Activated T-cell treated with anti-CD3 and anti-CD28 coated beads for 48 hours (primary cell): ENCODE data around the gene SLC9A5.

Source experiments
- DNase-seq: peaks from one replicate; pipeline ENCODE4 v3.0.0-alpha.2; 2020; ENCODE audit warnings: low read depth

SLC9A5 gene

GRCh38 chr16:67216612-67217490, 31.9 kb upstream of the SLC9A5 start:
- no peak for DNase-seq

DNA sequence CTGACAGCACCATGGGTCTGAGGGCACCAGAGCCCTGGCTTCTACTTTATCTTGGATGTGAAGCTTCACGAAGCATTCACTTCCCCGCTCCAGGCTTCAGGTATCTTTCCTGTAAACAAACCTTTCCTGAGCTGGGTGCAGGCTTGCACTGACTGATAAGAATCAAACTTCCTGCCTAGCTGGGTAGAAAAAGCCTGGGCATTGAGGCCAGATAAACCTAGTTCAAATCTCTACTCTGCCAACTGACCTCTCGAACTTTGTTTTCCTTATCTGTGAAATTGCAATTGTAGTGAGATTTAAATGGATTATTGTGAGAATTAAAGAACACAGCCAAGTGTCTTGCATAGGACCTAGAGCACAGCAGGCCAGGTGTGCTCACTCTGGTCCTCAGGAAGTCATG, 24.8 kb upstream of the SLC9A5 start:
- no peak for DNase-seq

DNA sequence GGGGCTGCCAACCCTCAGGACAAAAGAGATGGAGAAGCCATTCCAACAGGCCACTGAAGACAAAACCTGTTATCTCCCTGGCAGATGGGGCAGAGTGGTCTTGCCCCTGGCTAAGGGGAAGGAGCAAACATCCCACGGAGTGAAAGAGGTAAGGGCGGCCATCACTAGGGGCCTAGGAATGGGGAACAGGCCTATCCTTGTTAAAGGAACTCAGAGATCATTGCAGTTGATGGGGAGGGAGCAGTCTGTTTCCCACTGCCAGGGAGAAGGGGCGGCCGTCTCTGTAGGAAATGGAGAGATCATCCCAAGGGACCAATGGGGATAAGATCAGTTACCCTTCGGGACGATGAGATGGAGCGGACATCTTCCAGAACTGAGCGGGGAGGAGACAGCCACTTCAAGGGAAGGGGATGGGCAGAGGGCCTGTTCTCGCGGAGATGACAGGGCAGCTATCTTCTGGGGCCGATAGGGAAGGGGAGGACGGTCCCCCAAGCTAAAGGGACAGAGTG, 22.4 kb upstream of the SLC9A5 start:
- DNase-seq: no peak

- peak; percentile 98 for DNase-seq
These were observed 21.8 kb upstream of the SLC9A5 start, which contains the start of gene TMEM208 for GRCh38 chr16:67226804-67227566. Gene TMEM208, plus strand, starts transcription at chr16:67227130. Its CDS starts 89 bp downstream, at chr16:67227219.

DNA sequence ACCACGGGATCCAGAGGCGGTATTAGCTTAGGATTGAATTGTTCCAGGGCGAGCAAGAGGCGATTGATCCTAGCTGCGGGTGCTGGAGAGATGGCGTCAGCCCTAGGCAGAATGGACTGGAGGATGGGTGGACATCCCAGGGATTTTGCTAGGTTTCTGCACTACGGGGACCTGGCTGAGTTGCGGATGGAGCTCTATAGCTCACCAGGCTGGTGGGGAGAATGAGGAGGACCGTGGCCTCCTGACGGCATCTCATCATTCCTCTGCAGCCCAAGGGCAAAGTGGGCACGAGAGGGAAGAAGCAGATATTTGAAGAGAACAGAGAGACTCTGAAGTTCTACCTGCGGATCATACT, 21.2 kb upstream of the SLC9A5 start:
- DNase-seq: no peak

DNA sequence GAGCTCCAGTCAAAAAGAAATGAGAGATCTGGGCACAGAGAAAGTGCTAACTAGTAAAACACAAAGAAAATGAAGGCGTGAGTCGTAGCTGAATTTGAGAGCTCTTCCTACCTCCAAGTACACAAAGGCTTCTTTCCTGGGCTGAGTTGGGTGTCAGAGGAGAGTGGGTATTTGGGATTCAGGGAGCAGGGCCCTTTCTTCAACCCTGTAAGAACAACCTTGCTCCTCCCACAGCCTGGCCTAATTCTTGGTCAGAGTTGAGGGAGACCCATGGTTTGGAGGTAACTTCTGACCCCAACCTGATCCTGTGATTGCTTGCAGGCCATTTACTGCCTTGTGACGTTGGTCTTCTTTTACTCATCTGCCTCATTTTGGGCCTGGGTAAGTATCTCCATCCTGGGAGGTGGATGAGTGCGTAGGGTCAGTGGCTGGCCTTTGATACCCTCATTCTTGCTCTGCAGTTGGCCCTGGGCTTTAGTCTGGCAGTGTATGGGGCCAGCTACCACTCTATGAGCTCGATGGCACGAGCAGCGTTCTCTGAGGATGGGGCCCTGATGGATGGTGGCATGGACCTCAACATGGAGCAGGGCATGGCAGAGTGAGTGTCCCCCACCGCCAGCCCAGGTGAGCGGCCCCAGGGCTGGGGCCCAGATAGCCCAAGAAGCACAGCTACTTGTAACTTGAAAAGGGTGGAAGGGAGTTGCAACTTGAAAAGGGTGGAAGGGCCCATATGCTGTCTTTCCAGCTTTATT, 20.6 kb upstream of the SLC9A5 start:
- DNase-seq: no peak

DNA sequence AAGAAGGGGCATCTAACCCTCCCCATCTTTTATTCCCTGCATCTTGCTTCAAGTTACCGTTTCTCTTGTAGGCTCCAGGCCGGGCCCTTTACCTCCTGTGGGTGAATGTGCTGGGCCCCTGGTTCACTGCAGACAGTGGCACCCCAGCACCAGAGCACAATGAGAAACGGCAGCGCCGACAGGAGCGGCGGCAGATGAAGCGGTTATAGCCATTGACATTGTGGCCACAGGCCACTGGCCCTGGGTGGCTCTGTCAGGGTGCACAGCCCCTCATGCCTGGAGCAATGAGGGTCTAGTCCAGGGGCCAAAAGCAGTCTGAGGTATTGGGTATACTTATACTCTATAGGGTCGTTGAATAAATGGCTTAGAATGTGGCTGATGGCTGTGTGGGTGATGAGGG, 19.9 kb upstream of the SLC9A5 start:
- no peak for DNase-seq

DNA sequence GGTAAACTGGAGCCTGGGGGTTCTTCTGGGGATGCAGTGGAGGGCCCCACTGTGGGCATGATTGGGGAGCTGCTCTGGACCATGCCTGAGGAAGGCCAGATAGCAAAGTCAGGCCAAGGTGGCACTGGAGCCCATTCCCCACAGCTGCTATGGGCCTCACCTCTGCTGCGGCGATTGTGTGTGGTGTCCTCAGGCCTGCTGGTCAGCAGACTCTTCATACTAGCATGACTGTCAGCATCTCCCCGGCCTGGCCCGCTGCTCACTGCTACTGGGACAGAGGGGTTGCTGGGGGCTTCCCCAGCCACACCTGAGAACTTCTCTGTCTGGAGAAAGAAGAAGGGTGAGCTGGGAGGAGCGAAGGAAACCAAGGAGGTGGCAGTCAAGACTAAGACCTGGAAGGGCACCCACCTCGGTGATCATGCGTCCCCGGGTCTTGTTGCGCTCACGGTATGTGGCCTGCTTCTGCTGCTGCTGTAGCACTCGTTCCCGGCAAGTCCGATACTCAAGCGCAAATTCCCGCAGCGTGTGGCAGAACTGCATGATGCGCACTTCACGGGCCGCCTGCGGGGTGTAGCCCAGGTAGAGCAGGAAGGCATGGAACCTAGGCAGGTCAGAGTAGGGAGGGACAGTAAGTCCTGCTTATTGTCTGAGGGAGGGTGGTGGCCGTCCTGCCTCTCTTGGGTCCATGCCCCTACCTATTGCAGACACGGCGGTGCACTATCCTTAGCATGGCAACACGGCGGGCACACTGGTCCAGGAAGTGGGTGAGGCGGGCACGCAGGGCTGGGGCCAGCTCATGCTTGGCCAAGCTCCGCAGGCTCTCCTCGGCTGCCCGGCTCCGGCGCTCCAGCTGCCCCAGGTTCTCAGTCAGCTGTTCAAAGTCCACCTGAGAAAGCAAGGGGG, 18.6 kb upstream of the SLC9A5 start:
- DNase-seq: no peak

- no peak for DNase-seq
These were observed 17.7 kb upstream of the SLC9A5 start for GRCh38 chr16:67230809-67231660.

DNA sequence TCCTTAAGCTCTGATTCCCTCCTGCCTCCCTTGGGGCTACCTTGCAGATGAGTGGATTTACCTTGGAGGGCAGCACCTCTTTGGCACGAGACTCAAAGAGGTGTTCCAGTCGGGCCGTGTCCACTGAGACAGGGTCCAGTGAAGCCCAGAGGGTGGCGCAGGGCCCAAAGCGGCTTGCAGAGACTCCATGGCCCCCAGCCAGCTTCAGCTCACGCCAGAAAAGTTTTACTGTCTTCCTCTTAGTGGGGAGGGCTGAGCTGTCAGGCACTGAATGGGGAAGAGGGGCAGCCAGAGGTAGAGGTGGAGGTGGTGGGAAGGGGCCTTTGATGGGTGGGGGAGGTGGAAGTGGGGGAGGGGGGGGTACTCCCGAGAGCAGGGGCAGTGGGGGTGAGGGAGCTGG, 15.2 kb upstream of the SLC9A5 start:
- DNase-seq: no peak

- DNase-seq: no peak
These were observed 14.6 kb upstream of the SLC9A5 start for GRCh38 chr16:67234180-67234597.

DNA sequence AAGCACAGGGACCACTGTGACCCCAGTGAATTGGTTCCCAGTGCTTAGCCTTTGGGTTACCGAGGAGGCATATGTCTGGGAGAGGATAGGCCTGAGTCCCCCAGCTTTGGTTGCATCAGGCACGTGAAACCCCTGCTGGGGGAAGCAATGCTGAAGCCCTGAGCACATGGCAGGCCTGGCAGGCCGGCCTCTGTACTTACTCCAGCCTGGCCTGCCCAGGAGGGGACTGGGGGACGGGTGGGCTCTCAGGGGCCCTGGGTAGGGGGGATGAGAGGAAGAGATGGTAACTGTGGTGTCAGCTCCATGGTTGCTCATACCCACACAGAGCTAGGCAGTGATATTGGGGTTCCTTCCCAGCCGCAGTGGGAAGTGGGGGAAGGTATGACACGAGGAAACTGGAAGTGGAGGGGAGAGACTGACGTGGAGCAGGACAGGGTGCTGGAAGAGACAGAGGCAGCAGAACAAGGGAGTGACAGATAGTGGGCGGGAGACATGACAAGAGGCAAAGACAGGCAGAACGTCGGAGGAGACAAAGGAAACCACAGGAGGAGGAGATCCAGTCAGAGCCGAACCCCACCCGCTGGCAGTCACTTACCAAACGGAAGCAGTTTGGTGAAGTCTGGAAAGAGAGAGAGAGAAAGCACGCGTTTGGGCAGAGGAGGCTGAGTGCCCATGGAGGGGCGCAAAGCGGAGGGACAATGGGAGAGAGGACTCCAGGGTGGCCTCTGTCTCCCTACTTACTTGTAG, 12.8 kb upstream of the SLC9A5 start:
- no peak for DNase-seq

DNA sequence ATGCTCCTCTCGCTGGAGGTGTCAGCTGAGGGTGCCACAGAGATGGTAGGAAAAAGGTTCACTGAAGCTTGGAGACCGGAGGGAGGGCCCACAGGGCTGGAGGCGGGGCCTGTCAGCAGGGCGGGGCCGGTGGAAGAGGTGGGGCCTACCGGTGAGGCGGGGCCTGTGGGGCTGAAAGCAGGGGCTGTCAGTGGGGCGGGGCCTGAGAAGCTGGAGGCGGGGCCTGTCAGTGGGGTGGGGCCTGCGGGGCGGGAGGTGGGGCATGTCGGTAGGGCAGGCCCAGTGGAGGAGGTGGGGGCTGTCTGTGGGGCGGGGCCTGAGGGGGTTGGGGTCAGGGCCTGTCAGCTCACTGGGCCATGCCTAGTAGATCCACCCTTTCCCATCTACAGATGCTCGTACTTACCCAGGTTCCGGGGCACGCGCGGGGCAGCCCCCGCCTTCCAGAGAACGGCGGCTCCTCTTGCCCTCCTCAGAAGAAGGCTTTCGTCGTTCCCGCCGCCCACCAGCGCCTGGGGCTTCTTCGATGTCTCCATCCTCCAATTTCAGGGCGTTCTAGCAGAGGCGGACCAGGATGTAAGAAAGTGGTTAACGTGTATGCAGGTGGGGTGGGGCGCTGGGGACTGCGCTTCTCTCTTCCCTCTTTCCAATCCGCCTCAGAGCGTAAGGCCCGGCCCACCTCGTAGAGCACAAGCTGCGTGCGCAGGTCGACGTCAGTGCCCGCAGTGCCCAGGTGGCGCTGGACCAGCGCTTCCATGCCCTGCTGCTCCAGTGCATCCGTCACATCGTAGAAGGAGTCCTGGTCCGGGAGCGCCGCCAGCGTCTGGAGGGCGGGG, 12.0 kb upstream of the SLC9A5 start:
- DNase-seq: peak; percentile 84

DNA sequence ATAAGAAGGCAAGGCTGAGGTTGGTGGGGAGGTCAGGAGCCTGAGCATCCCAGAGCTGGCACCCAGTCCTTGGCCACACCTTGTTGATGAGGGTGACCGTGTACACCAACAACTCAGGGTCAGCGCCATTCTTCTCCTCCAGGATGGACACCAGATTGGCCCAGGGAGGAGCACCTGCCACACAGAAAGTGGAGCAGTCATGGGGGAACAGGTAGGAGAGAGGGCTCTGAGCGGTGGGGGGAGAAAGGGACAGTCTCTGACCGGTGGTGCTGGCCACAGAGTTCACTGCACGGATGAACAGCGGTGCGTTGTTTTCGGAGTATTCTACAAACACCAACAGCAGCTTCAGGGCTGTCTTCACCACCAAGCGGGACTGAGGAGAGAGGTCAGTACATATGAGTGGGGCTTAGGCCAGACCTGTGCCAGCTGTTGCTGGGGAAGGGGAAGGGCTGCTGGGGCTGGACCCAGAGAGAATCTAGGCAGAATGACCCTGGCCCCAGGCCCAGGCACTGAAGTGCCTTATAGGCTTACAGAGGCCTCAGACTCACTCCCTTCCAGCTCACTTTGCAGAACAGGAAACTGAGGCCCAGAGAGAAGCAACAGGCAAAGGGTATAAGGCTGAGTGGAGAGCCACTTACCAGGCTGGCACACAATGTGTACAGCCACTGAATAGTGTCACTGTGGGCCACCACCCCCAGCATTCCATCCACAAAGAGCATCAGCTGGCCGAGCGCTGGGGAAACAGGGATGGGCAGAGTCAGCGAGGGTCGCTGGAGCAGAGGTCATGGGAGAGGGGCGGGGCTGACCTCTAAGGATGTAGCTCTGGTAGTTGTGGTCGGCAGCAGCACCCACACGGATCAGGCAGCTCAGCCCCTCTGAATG, 11.1 kb upstream of the SLC9A5 start:
- DNase-seq: no peak

- DNase-seq: no peak
These were observed 10.6 kb upstream of the SLC9A5 start for GRCh38 chr16:67238278-67238575.

DNA sequence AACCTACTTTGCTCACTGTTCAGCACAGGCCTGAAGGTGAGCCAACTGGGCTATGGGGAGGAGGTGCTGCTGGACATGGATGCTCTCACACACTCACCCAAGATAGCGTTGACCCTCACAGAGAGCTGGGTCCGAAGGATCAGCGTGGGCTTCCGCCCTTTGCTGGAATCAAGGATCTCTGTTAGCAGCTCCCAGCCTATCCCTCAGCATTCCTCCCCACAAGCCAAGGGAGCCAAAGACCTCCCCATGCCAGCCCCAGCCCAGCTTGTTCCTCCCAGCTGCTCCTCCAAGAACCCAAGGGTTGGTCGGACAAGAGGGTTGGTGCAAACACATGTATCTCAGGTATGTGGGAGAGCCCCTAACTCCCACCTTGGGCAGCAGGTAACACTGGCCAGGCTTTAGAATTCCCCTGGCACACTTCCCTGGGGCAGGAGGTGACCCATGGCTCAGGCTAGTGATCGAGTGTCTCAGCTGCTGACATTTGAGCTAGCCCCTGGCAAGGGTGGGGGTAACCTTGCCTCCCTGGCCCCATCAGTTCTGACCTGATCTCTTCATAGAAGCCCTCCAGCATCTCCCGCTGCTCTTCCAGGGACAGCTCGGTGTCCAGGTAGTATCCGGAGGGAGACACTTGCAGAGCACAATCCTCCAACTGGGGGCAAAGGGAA, 9.8 kb upstream of the SLC9A5 start:
- DNase-seq: no peak

DNA sequence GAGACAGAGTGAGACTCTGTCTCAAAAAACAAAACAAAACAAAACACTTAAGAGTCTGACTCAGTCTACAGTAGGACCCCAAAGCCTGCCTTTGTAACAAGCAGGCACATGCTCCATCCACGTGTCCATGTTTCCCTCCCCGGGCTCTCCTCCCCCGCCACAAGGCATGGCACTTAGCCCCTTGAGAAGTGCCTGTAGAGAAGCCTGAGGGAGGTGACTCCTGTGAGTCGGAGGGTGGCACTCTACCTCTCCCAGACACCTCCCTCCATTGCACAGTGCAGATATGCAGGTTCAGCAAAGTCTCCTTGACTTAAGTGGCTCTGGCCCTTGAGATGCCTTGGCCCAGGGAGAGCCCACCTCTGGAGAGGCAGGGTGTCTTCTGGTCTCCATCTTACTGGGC, 8.3 kb upstream of the SLC9A5 start:
- no peak for DNase-seq
